Pulmonary artery endothelial cell (primary cell): ENCODE measurements around the gene JADE2. TPM values are rescaled to one million over a fixed set of nuclear protein-coding genes. Genes with fewer than 3 reads are reported as not detected.
"Not testable (repeated sequence)": the region's sequence is repeated elsewhere in the genome, so short reads cannot be mapped to it uniquely, and the experiment has no call there.

Experiments used
- DNase-seq: peaks from one replicate; pipeline ENCODE4 v3.0.0-alpha.2; 2011; ENCODE audit warnings: low read depth, low spot score
- total RNA-seq: library from RNA; depleted of rRNA; stranded (reverse); fragments of >200 nt; gene quantifications from 2 replicates; pipeline ENCODE4 v1.2.3, GENCODE V29; 2014

Gene JADE2
- total RNA-seq, 1 donor from 2014 or later = 23.7 TPM

- no peak for DNase-seq
Observed at GRCh38 chr5:134507452-134507851, 18.0 kb upstream of the JADE2 start.

GRCh38 chr5:134508521-134509195 is 16.8 kb upstream of the JADE2 start:
- no peak for DNase-seq

- no peak for DNase-seq
Observed at GRCh38 chr5:134509308-134510040, 16.0 kb upstream of the JADE2 start.

- no peak for DNase-seq
Observed at GRCh38 chr5:134510970-134511795, 14.3 kb upstream of the JADE2 start.

- no peak for DNase-seq
Observed at GRCh38 chr5:134511796-134512660, 13.4 kb upstream of the JADE2 start.

- DNase-seq = no peak
Observed at GRCh38 chr5:134512661-134512999, 12.8 kb upstream of the JADE2 start.

- no peak for DNase-seq
Observed at GRCh38 chr5:134515801-134516200, 9.7 kb upstream of the JADE2 start.

GRCh38 chr5:134516984-134517383 is 8.5 kb upstream of the JADE2 start:
- DNase-seq = not testable (repeated sequence)

GRCh38 chr5:134517553-134517952 is 7.9 kb upstream of the JADE2 start:
- no peak for DNase-seq

GRCh38 chr5:134519989-134520388 is 5.5 kb upstream of the JADE2 start:
- DNase-seq = no peak

- no peak for DNase-seq
Observed at GRCh38 chr5:134521841-134522240, 3.6 kb upstream of the JADE2 start.

- DNase-seq = no peak
Observed at GRCh38 chr5:134523543-134524271, 1.8 kb upstream of the JADE2 start.

GRCh38 chr5:134524272-134524825 is 1.1 kb upstream of the JADE2 start:
- no peak for DNase-seq

GRCh38 chr5:134525683-134526482 is 413 bp downstream of the JADE2 start:
- DNase-seq = no peak

GRCh38 chr5:134526483-134527155 is 1.1 kb downstream of the JADE2 start:
- DNase-seq = no peak

GRCh38 chr5:134527156-134527960 is 1.9 kb downstream of the JADE2 start:
- no peak for DNase-seq

GRCh38 chr5:134527961-134528424 is 2.5 kb downstream of the JADE2 start:
- DNase-seq = no peak

GRCh38 chr5:134528556-134528955 is 3.1 kb downstream of the JADE2 start:
- DNase-seq = no peak
